Body of pancreas (tissue), 4 donors: ENCODE data around the gene MAP3K20. TPM values are rescaled to one million over a fixed set of nuclear protein-coding genes. Genes with fewer than 3 reads are reported as not detected.
"Not testable (repeated sequence)": the region's sequence is repeated elsewhere in the genome, so short reads cannot be mapped to it uniquely, and the experiment has no call there.

ENCODE experiments used
- ATAC-seq: fragments of 150-250 bp; one replicate; pipeline ENCODE4 v1.9.1; 2016
- DNase-seq, 4 donors: peaks; one replicate each; pipeline ENCODE4 v3.0.0-alpha.2; 2019
- H3K27ac ChIP-seq, 4 donors: fragments of 200-600 bp; sonication (generic); 1 replicate in 3 of 4; 2 replicates in 1 of 4; pipeline versions ENCODE4 v1.5.1 to v1.6.1; 2016 to 2019; ENCODE audit warnings: mild to moderate bottlenecking in 1 of 4, mixed read lengths in 1 of 4, moderate library complexity in 1 of 4
- H3K27me3 ChIP-seq, 2 donors: fragments of 200-600 bp; sonication (generic); one replicate each; pipeline ENCODE4 v1.6.0; 2016; ENCODE audit warnings: mild to moderate bottlenecking in 1 of 2
- H3K36me3 ChIP-seq, 2 donors: fragments of 200-600 bp; sonication (generic); replicated peaks in 1 of 2; 2 replicates each; pipeline ENCODE4 v1.5.1; 2016; ENCODE audit warnings: low read depth in 2 of 2; ENCODE audit not compliant: insufficient read depth in 1 of 2
- H3K4me1 ChIP-seq: fragments of 200-600 bp; sonication (generic); one replicate; pipeline ENCODE4 v1.6.0; 2016
- H3K4me3 ChIP-seq, 2 donors: fragments of 200-600 bp; sonication (generic); 1 replicate in 1 of 2; 2 replicates in 1 of 2; pipeline ENCODE4 v1.5.1; 2016 to 2019
- H3K9me3 ChIP-seq, 3 donors: fragments of 200-600 bp; sonication (generic); 1 replicate in 2 of 3; 2 replicates in 1 of 3; pipeline ENCODE4 v1.5.1; 2016
- CTCF ChIP-seq, 7 experiments: fragments of 450-650 bp in 4 of 7; fragments of 200-600 bp in 3 of 7; sonication (generic) in 3 of 7; IDR thresholded peaks; one replicate each; pipeline ENCODE4 v1.5.1; 2016 to 2019; ENCODE audit warnings: antibody characterized with exemption in 7 of 7
- POLR2A ChIP-seq, 3 donors: fragments of 450-650 bp; IDR thresholded peaks; one replicate each; pipeline ENCODE4 v1.6.1; 2016; ENCODE audit warnings: antibody characterized with exemption in 3 of 3, mild to moderate bottlenecking in 2 of 3
- WGBS, 2 donors: methylation state at CpG; one replicate each; pipeline ENCODE4 v1.1.5; 2017; 5-methylcytosine and 5-hydroxymethylcytosine counted together
- intact Hi-C: fragments of 100-400 bp; cut with DNase I; formaldehyde crosslinking; loops from one replicate; pipeline ENCODE4 v1.15.1; 2023
- total RNA-seq, 2 donors: library from RNA; depleted of rRNA; stranded (reverse); fragments of >200 nt; gene quantifications; one replicate each; pipeline ENCODE4 v1.1.0, GENCODE V29; 2016

MAP3K20 gene
- total RNA-seq, 2 donors from 2014 or later: 11.5 to 18.7 TPM

- no peaks in the 10 kb centered on the region for H3K9me3 ChIP-seq
- WGBS, 2 donors: 84 to 87% methylated on average over 2 of the region's 2 CpGs
- DNase-seq: no peak
- intact Hi-C loops: no loop called here
- H3K27ac ChIP-seq: no peak overlapping the region
- no peak overlapping the region for H3K4me3 ChIP-seq
- TF ChIP-seq POLR2A (IDR thresholded peaks at IDR 0.05) (no peak), CTCF (IDR thresholded peaks at IDR 0.05) (no peak)
- H3K36me3 ChIP-seq: no peaks in the 10 kb centered on the region
- H3K27me3 ChIP-seq: no peaks in the 10 kb centered on the region
- no peak for ATAC-seq
- peaks cover 7% of the 10 kb centered on the region for H3K4me1 ChIP-seq
These were observed 44.3 kb downstream of the MAP3K20 start for GRCh38 chr2:173119944-173120343.

GRCh38 chr2:173122936-173123335, 47.3 kb downstream of the MAP3K20 start:
- H3K9me3 ChIP-seq: no peaks in the 10 kb centered on the region
- H3K27me3 ChIP-seq: no peaks in the 10 kb centered on the region
- TF ChIP-seq CTCF (IDR thresholded peaks at IDR 0.05) (no peak), POLR2A (IDR thresholded peaks at IDR 0.05) (no peak)
- WGBS, 2 donors: 93 to 95% methylated on average over 1 of the region's 1 CpG
- no peak for ATAC-seq
- H3K27ac ChIP-seq: no peak overlapping the region
- H3K36me3 ChIP-seq: no peaks in the 10 kb centered on the region
- intact Hi-C loops: no loop called here
- DNase-seq: no peak
- H3K4me3 ChIP-seq: no peak overlapping the region
- H3K4me1 ChIP-seq: peaks cover 7% of the 10 kb centered on the region

GRCh38 chr2:173124441-173124840, 48.8 kb downstream of the MAP3K20 start:
- intact Hi-C loops: no loop called here
- no peaks in the 10 kb centered on the region for H3K27me3 ChIP-seq
- DNase-seq (no peak), ATAC-seq (no peak)
- H3K27ac ChIP-seq: no peak overlapping the region
- H3K4me3 ChIP-seq: no peak overlapping the region
- 80 to 94% methylated on average over 3 of the region's 3 CpGs for WGBS, 2 donors
- H3K9me3 ChIP-seq: no peaks in the 10 kb centered on the region
- TF ChIP-seq CTCF (IDR thresholded peaks at IDR 0.05) (no peak), POLR2A (IDR thresholded peaks at IDR 0.05) (no peak)
- no peaks in the 10 kb centered on the region for H3K36me3 ChIP-seq
- peaks cover 2% of the 10 kb centered on the region for H3K4me1 ChIP-seq

- 74 to 81% methylated on average over 1 of the region's 1 CpG for WGBS, 2 donors
- Histone ChIP-seq H3K9me3 (no peaks in the 10 kb centered on the region), H3K4me3 (no peak overlapping the region), H3K4me1 (no peaks in the 10 kb centered on the region), H3K27ac (no peak overlapping the region), H3K36me3 (no peaks in the 10 kb centered on the region), H3K27me3 (no peaks in the 10 kb centered on the region)
- DNase-seq (no peak), ATAC-seq (no peak)
- intact Hi-C loops: no loop called here
- TF ChIP-seq CTCF (IDR thresholded peaks at IDR 0.05): no peak
- no peak for TF ChIP-seq POLR2A (IDR thresholded peaks at IDR 0.05)
These were observed 51.2 kb downstream of the MAP3K20 start for GRCh38 chr2:173126819-173127218.

- not testable (repeated sequence) for H3K27me3 ChIP-seq, ATAC-seq
- 97 to 99% methylated on average over 5 of the region's 5 CpGs for WGBS, 2 donors
These were observed 52.5 kb downstream of the MAP3K20 start for GRCh38 chr2:173128132-173128531.

More at GRCh38 chr2:173128132-173128531, 52.5 kb downstream of the MAP3K20 start:
- H3K36me3 ChIP-seq, H3K4me1 ChIP-seq, H3K27ac ChIP-seq, H3K4me3 ChIP-seq, DNase-seq, intact Hi-C loops, H3K9me3 ChIP-seq: not testable (repeated sequence)
